Prostate gland (tissue), 2 donors: ENCODE data around the gene CRBN. TPM values are rescaled to one million over a fixed set of nuclear protein-coding genes. Genes with fewer than 3 reads are reported as not detected.

Experiments
- DNase-seq: peaks from one replicate; pipeline ENCODE4 v3.0.0-alpha.2; 2019; ENCODE audit warnings: low spot score
- H3K27ac ChIP-seq, 2 donors: fragments of 200-600 bp; sonication (generic); 2 replicates each; pipeline ENCODE4 v1.5.1; 2017 to 2019
- H3K27me3 ChIP-seq: fragments of 200-600 bp; sonication (generic); replicated peaks from 2 replicates; pipeline ENCODE4 v1.5.1; 2019; ENCODE audit not compliant: insufficient read depth
- H3K36me3 ChIP-seq, 2 donors: fragments of 200-600 bp; sonication (generic); 1 replicate in 1 of 2; 2 replicates in 1 of 2; pipeline versions ENCODE4 v1.5.1 to v1.8.1; 2017 to 2019
- H3K4me1 ChIP-seq: fragments of 200-600 bp; sonication (generic); replicated peaks from 2 replicates; pipeline ENCODE4 v1.5.1; 2019
- H3K4me3 ChIP-seq, 2 donors: fragments of 200-600 bp; sonication (generic); 2 replicates each; pipeline ENCODE4 v1.5.1; 2017 to 2019
- H3K9me3 ChIP-seq: fragments of 200-600 bp; sonication (generic); 2 replicates; pipeline ENCODE4 v1.5.1; 2017
- POLR2A ChIP-seq: fragments of 450-650 bp; IDR thresholded peaks from one replicate; pipeline ENCODE4 v1.6.1; 2016; ENCODE audit warnings: antibody characterized with exemption, mild to moderate bottlenecking
- POLR2AphosphoS5 ChIP-seq: sonication (generic); formaldehyde crosslinking; IDR thresholded peaks from one replicate; pipeline ENCODE4 v1.6.1; 2017; ENCODE audit warnings: antibody characterized with exemption
- WGBS: methylation state at CpG from one replicate; pipeline ENCODE4 v1.1.5; 2018; 5-methylcytosine and 5-hydroxymethylcytosine counted together
- intact Hi-C: fragments of 100-400 bp; cut with DNase I; formaldehyde crosslinking; loops from one replicate; pipeline ENCODE4 v1.14.2; 2022
- total RNA-seq, 2 donors: library from RNA; depleted of rRNA; stranded (reverse); fragments of >200 nt; gene quantifications; one replicate each; pipeline ENCODE4 v1.1.0, GENCODE V29; 2016
- TF ChIP-seq, protein P1 (sequence below), 4 experiments: fragments of 200-600 bp in 2 of 4; fragments of 450-650 bp in 2 of 4; sonication (generic) in 2 of 4; IDR thresholded peaks; 1 replicate in 3 of 4; 2 replicates in 1 of 4; pipeline ENCODE4 v1.5.1; 2016 to 2019; ENCODE audit warnings: antibody characterized with exemption in 4 of 4, mild to moderate bottlenecking in 2 of 4, moderate library complexity in 2 of 4

Gene CRBN
- total RNA-seq, 2 donors from 2014 or later, result 69.4 to 83.4 TPM

DNA sequence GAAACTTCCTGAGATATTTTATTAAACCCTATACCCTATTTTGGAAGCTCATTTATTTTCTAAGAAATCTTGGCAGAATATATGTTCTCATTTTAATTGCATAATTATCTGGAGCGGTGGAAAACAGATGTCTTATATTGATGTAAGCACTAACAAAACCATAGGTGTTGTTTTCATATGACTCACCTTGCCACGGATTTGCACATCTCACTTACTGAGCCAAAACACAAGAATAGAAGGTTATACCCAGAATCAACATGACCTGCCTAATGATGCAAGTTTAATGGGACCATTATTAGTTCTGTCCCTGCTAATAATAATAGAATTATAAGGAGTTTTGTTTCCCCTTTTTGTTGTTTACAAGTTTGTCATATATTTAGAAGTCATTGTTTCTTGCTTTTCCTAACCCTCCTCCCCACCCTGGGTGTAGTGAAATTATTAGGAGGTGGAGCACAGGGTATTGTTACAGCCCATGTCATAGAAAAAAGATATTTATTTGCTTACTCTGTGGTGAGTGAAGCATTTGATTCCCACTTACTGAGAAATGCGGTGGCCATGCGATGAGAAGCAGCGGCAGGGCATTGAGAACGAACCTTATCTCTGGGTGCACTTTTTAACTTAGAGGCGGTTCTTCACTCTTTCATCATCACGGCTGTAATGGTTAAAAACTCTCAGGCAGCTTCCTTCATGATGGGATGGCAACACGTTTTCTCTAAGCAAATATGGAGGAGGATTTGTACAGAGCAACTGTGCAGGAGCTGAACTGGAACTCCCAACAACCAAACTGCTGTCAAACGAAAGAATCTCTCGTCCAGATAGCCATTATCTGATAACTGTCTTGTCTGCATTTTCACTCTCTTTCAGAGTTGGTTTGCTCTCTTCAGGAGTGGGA, 69.8 kb downstream of the CRBN start:
- no peak for DNase-seq
- no peaks in the 10 kb centered on the region for H3K36me3 ChIP-seq
- H3K4me1 ChIP-seq, result no peaks in the 10 kb centered on the region
- no peaks in the 10 kb centered on the region for H3K27me3 ChIP-seq
- WGBS, result 35% methylated on average over 11 of the region's 11 CpGs
- no peaks in the 10 kb centered on the region for H3K9me3 ChIP-seq
- H3K27ac ChIP-seq, result peak overlapping the region in 1 of 2 donors; percentile 58
- TF ChIP-seq, protein P1, sequence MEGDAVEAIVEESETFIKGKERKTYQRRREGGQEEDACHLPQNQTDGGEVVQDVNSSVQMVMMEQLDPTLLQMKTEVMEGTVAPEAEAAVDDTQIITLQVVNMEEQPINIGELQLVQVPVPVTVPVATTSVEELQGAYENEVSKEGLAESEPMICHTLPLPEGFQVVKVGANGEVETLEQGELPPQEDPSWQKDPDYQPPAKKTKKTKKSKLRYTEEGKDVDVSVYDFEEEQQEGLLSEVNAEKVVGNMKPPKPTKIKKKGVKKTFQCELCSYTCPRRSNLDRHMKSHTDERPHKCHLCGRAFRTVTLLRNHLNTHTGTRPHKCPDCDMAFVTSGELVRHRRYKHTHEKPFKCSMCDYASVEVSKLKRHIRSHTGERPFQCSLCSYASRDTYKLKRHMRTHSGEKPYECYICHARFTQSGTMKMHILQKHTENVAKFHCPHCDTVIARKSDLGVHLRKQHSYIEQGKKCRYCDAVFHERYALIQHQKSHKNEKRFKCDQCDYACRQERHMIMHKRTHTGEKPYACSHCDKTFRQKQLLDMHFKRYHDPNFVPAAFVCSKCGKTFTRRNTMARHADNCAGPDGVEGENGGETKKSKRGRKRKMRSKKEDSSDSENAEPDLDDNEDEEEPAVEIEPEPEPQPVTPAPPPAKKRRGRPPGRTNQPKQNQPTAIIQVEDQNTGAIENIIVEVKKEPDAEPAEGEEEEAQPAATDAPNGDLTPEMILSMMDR (IDR thresholded peaks at IDR 0.05), result no peak
- TF ChIP-seq POLR2AphosphoS5 (no peak), POLR2A (no peak)
- intact Hi-C loops, result no loop called here
- peak overlapping the region in 1 of 2 donors; percentile 18 for H3K4me3 ChIP-seq

DNA sequence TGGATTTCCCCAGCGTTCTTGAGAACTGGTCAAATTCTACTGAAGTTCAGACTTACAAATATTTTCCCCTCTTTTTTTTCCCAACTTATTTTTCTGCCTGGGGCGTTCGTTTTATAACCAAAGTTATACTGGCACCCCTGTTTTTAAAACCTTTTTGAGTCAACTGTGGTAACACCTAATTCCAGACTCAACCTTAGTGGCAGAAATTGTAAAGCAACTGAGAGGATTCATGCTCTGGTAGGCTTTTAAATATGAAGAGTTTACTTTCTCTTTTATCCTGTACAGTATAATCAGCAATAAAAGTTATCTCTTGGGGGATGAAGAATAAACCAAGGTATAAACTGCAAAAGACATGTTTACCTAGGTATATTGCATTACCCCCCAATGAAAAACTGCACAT, 71.6 kb downstream of the CRBN start:
- TF ChIP-seq, protein P1 (IDR thresholded peaks at IDR 0.05), result no peak
- no peak for TF ChIP-seq POLR2AphosphoS5
- intact Hi-C loops, result no loop called here
- no peaks in the 10 kb centered on the region for H3K9me3 ChIP-seq
- H3K36me3 ChIP-seq, result no peaks in the 10 kb centered on the region
- no peaks in the 10 kb centered on the region for H3K4me1 ChIP-seq
- no peak overlapping the region for H3K27ac ChIP-seq
- H3K4me3 ChIP-seq, result no peak overlapping the region
- no peaks in the 10 kb centered on the region for H3K27me3 ChIP-seq
- 65% methylated on average over 3 of the region's 3 CpGs for WGBS
- DNase-seq, result no peak

DNA sequence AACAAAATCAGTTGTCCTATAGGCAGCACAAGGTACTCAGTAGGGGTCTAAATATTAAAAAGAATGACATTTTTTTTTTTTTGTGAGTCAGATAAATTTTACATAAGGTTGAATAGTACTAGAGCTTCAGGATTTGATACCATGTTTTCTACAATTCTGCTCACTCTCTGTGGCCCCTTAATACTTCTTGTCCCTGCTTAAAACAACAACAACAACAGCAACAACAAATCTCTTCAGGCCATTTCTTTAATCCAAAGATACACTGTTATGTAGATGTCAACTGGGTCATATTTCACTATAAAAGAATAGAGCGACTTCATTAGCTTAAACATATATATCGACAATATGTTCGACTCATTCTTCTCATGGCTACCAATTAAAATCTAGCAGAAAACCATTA, 72.3 kb downstream of the CRBN start:
- 94% methylated on average over 3 of the region's 3 CpGs for WGBS
- no peak overlapping the region for H3K4me3 ChIP-seq
- no peaks in the 10 kb centered on the region for H3K4me1 ChIP-seq
- no peak overlapping the region for H3K27ac ChIP-seq
- TF ChIP-seq POLR2A (no peak), POLR2AphosphoS5 (no peak)
- TF ChIP-seq, protein P1 (IDR thresholded peaks at IDR 0.05), result no peak
- no peaks in the 10 kb centered on the region for H3K36me3 ChIP-seq
- H3K27me3 ChIP-seq, result no peaks in the 10 kb centered on the region
- intact Hi-C loops, result no loop called here
- DNase-seq, result no peak
- no peaks in the 10 kb centered on the region for H3K9me3 ChIP-seq

DNA sequence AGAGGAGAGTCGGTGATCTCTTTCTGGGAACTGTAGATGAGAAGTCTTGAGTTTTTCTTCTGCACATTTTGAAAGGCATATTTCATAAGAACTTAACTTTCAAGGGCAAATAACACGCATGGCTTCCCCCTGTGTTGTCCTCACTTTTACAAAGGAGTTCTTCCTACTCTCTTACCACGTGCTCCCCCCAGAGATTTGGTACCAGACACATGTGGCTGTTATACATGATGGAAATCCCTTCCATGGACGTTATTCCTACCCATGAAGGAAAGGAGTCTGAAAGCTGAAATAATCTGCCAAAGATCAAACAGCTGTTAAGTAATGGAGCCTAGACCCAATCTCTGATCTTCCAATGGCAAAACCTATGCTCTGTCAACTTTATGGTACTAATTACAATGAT, 73.7 kb downstream of the CRBN start:
- Histone ChIP-seq H3K4me3 (no peak overlapping the region), H3K9me3 (no peaks in the 10 kb centered on the region), H3K4me1 (no peaks in the 10 kb centered on the region), H3K27ac (no peak overlapping the region), H3K36me3 (no peaks in the 10 kb centered on the region), H3K27me3 (no peaks in the 10 kb centered on the region)
- WGBS, result 68% methylated on average over 4 of the region's 4 CpGs
- no peak for DNase-seq
- intact Hi-C loops, result no loop called here
- TF ChIP-seq, protein P1 (IDR thresholded peaks at IDR 0.05), result no peak
- no peak for TF ChIP-seq POLR2A
- no peak for TF ChIP-seq POLR2AphosphoS5

DNA sequence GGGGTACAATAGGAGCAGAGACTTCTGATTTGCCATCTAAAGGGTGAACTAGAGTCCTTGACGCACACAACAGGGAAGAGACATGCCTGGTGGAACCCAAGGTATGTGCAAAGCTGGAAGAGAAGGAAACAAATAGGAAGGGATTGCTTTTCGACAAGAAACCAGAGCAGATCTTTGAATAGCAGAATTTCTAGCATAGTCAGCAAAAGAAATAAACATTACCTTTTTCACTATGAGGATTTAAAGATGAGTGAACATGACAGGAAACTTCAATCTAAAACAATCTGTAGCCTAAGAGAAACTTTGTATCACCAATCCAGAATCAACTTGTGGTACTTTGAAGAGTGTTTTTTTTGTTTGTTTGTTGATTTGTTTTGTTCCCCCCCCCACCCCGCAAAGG, 74.2 kb downstream of the CRBN start:
- Histone ChIP-seq H3K4me1 (no peaks in the 10 kb centered on the region), H3K27ac (no peak overlapping the region), H3K27me3 (no peaks in the 10 kb centered on the region), H3K9me3 (no peaks in the 10 kb centered on the region), H3K36me3 (no peaks in the 10 kb centered on the region), H3K4me3 (no peak overlapping the region)
- WGBS, result 91% methylated on average over 3 of the region's 3 CpGs
- DNase-seq, result no peak
- intact Hi-C loops, result no loop called here
- TF ChIP-seq POLR2A (no peak), POLR2AphosphoS5 (no peak)
- TF ChIP-seq, protein P1 (IDR thresholded peaks at IDR 0.05), result no peak
